Activated T-cell treated with anti-CD3 and anti-CD28 coated beads, Interleukin-2, amount 50 U/mL, for 72 hours (primary cell): ENCODE measurements around the gene HTT. TPM values are rescaled to one million over a fixed set of nuclear protein-coding genes. Genes with fewer than 3 reads are reported as not detected.

ENCODE experiments used
- ATAC-seq, 2 donors: fragments of 150-1000 bp; cut with Tn5 transposase; replicated peaks in 1 of 2; 2 replicates each; pipeline ENCODE4 v1.10.0; 2021; ENCODE audit warnings: moderate library complexity in 2 of 2, mild to moderate bottlenecking in 1 of 2
- DNase-seq, 2 donors: peaks; one replicate each; pipeline ENCODE4 v3.0.0; 2021 to 2022; ENCODE audit warnings: mixed read lengths in 1 of 2
- H3K27ac Mint-ChIP-seq: one replicate; pipeline ENCODE4 v1.8.0; 2022; ENCODE audit warnings: mild to moderate bottlenecking, moderate library complexity, mixed read lengths
- H3K27me3 Mint-ChIP-seq: one replicate; pipeline ENCODE4 v1.8.0; 2022; ENCODE audit warnings: low read depth, mixed read lengths
- H3K36me3 Mint-ChIP-seq, 2 donors: one replicate each; pipeline ENCODE4 v1.8.0; 2022; ENCODE audit warnings: mixed read lengths in 2 of 2, mild to moderate bottlenecking in 1 of 2; ENCODE audit not compliant: insufficient read depth in 2 of 2
- H3K4me1 Mint-ChIP-seq: one replicate; pipeline ENCODE4 v1.8.0; 2022; ENCODE audit warnings: low read depth, mixed read lengths
- H3K4me3 Mint-ChIP-seq, 2 donors: one replicate each; pipeline ENCODE4 v1.8.0; 2022; ENCODE audit warnings: mild to moderate bottlenecking in 2 of 2, mixed read lengths in 2 of 2, moderate library complexity in 2 of 2
- H3K9me3 Mint-ChIP-seq, 2 donors: one replicate each; pipeline ENCODE4 v1.8.0; 2022; ENCODE audit warnings: mixed read lengths in 2 of 2
- total RNA-seq, 2 donors: library from RNA; stranded (reverse); gene quantifications; one replicate each; pipeline ENCODE4 v1.2.3, GENCODE V29; 2022

HTT gene
- total RNA-seq, 2 donors from 2014 or later = 88.0 to 97.9 TPM

GRCh38 chr4:3059943-3060342 lies 14.5 kb upstream of the HTT start:
- peaks cover 2 to 5% of the 10 kb centered on the region in 2 donors for H3K9me3 Mint-ChIP-seq
- no peak overlapping the region for H3K4me3 Mint-ChIP-seq
- no peak for ATAC-seq
- no peak for DNase-seq
- H3K36me3 Mint-ChIP-seq = peaks cover 7 to 10% of the 10 kb centered on the region in 2 donors
- H3K27ac Mint-ChIP-seq = no peak overlapping the region
- peaks cover 5% of the 10 kb centered on the region for H3K27me3 Mint-ChIP-seq
- H3K4me1 Mint-ChIP-seq = no peaks in the 10 kb centered on the region

- H3K36me3 Mint-ChIP-seq = peaks cover 1 to 5% of the 10 kb centered on the region in 2 donors
- DNase-seq = no peak
- ATAC-seq = no peak
- H3K4me3 Mint-ChIP-seq = no peak overlapping the region
- H3K27me3 Mint-ChIP-seq = peaks cover 5% of the 10 kb centered on the region
- no peak overlapping the region for H3K27ac Mint-ChIP-seq
- H3K4me1 Mint-ChIP-seq = no peaks in the 10 kb centered on the region
- peaks cover 1 to 2% of the 10 kb centered on the region in 2 donors for H3K9me3 Mint-ChIP-seq
These were observed 13.5 kb upstream of the HTT start for GRCh38 chr4:3060946-3061345.

DNA sequence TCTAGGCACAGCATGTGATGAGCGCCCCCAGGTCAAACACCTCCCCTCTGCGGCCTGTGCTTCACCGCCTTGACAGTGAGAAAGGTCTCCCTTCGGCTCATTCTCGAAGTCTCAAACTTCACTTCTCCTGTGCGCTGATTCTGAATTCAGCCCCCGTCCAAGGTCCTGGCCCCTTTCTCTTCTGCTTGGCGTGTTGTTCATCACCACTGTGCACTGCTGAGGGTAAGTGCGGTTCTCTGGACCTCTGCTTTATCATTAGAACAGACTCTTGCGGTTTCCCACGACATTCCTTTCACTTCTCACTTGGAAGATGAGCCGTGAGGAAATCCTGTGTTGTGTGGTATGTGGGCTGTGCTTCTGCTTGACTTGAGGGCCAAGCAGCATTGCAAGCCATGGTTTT lies 12.0 kb upstream of the HTT start:
- H3K27ac Mint-ChIP-seq = no peak overlapping the region
- peaks cover 0 to 4% of the 10 kb centered on the region in 2 donors for H3K36me3 Mint-ChIP-seq
- no peaks in the 10 kb centered on the region for H3K4me1 Mint-ChIP-seq
- peaks cover 5% of the 10 kb centered on the region for H3K27me3 Mint-ChIP-seq
- DNase-seq (no peak), ATAC-seq (no peak)
- no peaks in the 10 kb centered on the region for H3K9me3 Mint-ChIP-seq
- no peak overlapping the region for H3K4me3 Mint-ChIP-seq

DNA sequence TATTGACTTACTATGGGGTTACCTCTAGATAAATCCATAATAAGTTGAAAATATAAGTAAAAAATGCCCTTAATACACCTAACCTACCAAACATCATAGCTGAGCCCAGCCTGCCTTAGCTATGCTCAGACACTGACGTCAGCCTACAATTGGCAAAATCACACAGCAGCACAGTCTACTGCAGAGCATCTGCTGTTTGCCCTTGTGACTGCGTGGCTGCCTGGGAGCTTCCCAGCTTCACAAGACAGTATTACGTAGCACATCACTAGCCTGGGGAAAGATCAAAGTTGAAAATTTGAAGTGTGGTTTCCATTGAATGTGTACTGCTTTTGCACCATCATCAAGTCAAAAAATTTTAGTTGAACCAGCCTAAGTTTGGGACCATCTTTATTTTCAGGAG lies 8.9 kb upstream of the HTT start:
- H3K4me3 Mint-ChIP-seq = no peak overlapping the region
- ATAC-seq (no peak), DNase-seq (no peak)
- no peaks in the 10 kb centered on the region for H3K4me1 Mint-ChIP-seq
- H3K27ac Mint-ChIP-seq = no peak overlapping the region
- H3K27me3 Mint-ChIP-seq = no peaks in the 10 kb centered on the region
- no peaks in the 10 kb centered on the region for H3K9me3 Mint-ChIP-seq
- H3K36me3 Mint-ChIP-seq = peaks cover 0 to 4% of the 10 kb centered on the region in 2 donors

DNA sequence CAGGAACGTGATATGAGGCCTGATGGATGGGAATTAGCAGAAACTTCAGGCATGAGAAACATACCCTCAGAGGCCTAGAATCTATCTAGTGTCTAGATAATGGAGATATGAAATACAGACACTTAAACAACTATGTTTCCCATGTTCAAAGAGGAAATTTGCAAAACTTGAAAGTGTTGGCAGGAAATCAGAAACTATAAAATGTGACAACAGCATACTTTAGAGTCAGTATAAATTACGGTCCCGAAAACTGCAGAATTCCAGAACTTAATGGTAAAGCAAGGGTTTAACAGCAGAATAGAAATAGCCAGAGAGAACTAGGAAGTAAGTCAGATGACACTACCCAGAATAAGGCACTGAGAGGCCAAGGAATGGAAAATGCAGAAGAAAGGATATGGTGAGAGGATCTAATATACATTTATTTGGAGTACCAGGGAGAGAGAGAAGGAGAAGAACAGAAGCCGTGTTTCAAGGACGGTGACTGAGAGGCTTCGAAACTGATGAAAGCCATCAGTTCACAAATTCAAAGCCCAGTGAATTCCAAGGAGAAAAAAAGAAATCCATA lies 7.6 kb upstream of the HTT start:
- Mint-ChIP-seq H3K27me3 (no peaks in the 10 kb centered on the region), H3K4me1 (no peaks in the 10 kb centered on the region), H3K36me3 (peaks cover 0 to 4% of the 10 kb centered on the region in 2 donors), H3K9me3 (no peaks in the 10 kb centered on the region), H3K4me3 (no peak overlapping the region), H3K27ac (no peak overlapping the region)
- no peak for ATAC-seq
- DNase-seq = no peak

DNA sequence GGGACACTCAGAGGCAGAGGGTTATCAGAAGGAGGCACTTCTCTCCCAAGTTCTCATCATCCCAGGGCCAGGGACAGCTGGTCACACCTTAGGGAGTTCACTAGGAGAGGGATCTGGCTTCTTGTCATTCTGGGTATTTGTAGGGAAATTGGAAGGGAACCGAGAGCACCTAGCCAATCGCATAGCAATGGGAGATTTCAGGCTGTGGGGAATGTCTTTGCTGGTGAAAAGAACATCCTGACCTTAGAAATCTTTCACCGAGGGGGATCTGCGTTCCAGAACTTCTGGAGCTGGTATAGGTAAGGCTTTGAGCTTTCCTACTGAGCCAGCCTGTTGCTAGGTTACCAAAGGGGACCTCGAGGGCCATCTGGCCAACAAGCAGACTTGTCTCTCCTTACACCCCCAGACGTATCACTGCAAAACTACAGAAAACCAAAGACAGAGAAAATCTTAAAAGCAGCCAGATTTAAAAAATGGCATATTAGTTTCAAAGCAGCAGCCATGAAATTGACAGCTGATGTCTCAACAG lies 6.9 kb upstream of the HTT start:
- Mint-ChIP-seq H3K9me3 (no peaks in the 10 kb centered on the region), H3K27ac (no peak overlapping the region), H3K4me3 (no peak overlapping the region), H3K4me1 (no peaks in the 10 kb centered on the region), H3K27me3 (no peaks in the 10 kb centered on the region), H3K36me3 (peaks cover 0 to 4% of the 10 kb centered on the region in 2 donors)
- DNase-seq (no peak), ATAC-seq (no peak)

- H3K27me3 Mint-ChIP-seq = no peaks in the 10 kb centered on the region
- no peaks in the 10 kb centered on the region for H3K9me3 Mint-ChIP-seq
- ATAC-seq (no peak), DNase-seq (no peak)
- H3K27ac Mint-ChIP-seq = no peak overlapping the region
- no peak overlapping the region for H3K4me3 Mint-ChIP-seq
- H3K4me1 Mint-ChIP-seq = no peaks in the 10 kb centered on the region
- H3K36me3 Mint-ChIP-seq = peaks cover 0 to 4% of the 10 kb centered on the region in 2 donors
These were observed 4.8 kb upstream of the HTT start for GRCh38 chr4:3069661-3070199.

- Mint-ChIP-seq H3K27ac (no peak overlapping the region), H3K36me3 (peaks cover 0 to 5% of the 10 kb centered on the region in 2 donors), H3K27me3 (no peaks in the 10 kb centered on the region), H3K4me3 (no peak overlapping the region), H3K9me3 (no peaks in the 10 kb centered on the region), H3K4me1 (peaks cover 7% of the 10 kb centered on the region)
- ATAC-seq = no peak
- DNase-seq = no peak
These were observed 3.6 kb upstream of the HTT start for GRCh38 chr4:3070709-3071500.

DNA sequence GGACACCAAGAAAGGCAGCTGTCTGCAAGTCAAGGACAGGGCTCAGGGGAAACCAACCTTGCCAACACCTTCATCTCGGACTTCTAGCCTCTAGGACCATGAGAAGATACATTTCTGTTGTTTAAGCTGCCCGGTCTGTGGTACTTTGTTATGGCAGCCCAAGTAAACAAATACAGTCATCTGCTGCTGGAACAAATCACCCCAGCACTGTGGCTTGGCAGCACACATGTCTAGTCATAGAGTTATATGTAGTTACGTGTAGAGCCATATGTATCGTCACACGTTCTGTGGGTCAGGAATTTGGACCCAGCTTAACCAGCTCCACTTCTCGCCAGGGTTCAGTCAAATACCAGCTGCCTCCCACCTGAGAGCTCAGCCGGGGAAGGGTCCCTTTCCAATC lies 2.7 kb upstream of the HTT start:
- H3K36me3 Mint-ChIP-seq = peaks cover 0 to 2% of the 10 kb centered on the region in 2 donors
- ATAC-seq (no peak), DNase-seq (no peak)
- no peaks in the 10 kb centered on the region for H3K27me3 Mint-ChIP-seq
- peak overlapping the region in 1 of 2 donors; percentile 51 for H3K4me3 Mint-ChIP-seq
- peaks cover 16% of the 10 kb centered on the region for H3K4me1 Mint-ChIP-seq
- H3K9me3 Mint-ChIP-seq = no peaks in the 10 kb centered on the region
- no peak overlapping the region for H3K27ac Mint-ChIP-seq

GRCh38 chr4:3073158-3074077 lies 1.1 kb upstream of the HTT start:
- peak; percentile 5 to 27 for DNase-seq
- H3K27ac Mint-ChIP-seq = no peak overlapping the region
- no peaks in the 10 kb centered on the region for H3K9me3 Mint-ChIP-seq
- peak overlapping the region; percentile 56 to 63 for H3K4me3 Mint-ChIP-seq
- ATAC-seq = peak; percentile 58 to 67
- H3K4me1 Mint-ChIP-seq = peaks cover 32% of the 10 kb centered on the region
- no peaks in the 10 kb centered on the region for H3K27me3 Mint-ChIP-seq
- H3K36me3 Mint-ChIP-seq = peaks cover 1 to 5% of the 10 kb centered on the region in 2 donors

- peaks cover 46% of the 10 kb centered on the region for H3K4me1 Mint-ChIP-seq
- peaks cover 1 to 6% of the 10 kb centered on the region in 2 donors for H3K36me3 Mint-ChIP-seq
- peak overlapping the region; percentile 92 for H3K27ac Mint-ChIP-seq
- no peaks in the 10 kb centered on the region for H3K9me3 Mint-ChIP-seq
- DNase-seq (peak; percentile 64 to 65), ATAC-seq (peak; percentile 8 to 17)
- no peaks in the 10 kb centered on the region for H3K27me3 Mint-ChIP-seq
- H3K4me3 Mint-ChIP-seq = peak overlapping the region; percentile 97
These were observed 568 bp downstream of the HTT start for GRCh38 chr4:3074846-3075651.

- Mint-ChIP-seq H3K27me3 (no peaks in the 10 kb centered on the region), H3K9me3 (no peaks in the 10 kb centered on the region), H3K27ac (peak overlapping the region; percentile 92), H3K36me3 (peaks cover 1 to 9% of the 10 kb centered on the region in 2 donors), H3K4me1 (peaks cover 51% of the 10 kb centered on the region), H3K4me3 (peak overlapping the region; percentile 97)
- no peak for ATAC-seq
- no peak for DNase-seq
These were observed 1.1 kb downstream of the HTT start for GRCh38 chr4:3075652-3075981.
